ENCODE data around the gene PROSER1. TPM values are rescaled to one million over a fixed set of nuclear protein-coding genes. Genes with fewer than 3 reads are reported as not detected.

PROSER1 gene
- total RNA-seq, 1 experiment from 2014 or later = 94.6 TPM

DNA sequence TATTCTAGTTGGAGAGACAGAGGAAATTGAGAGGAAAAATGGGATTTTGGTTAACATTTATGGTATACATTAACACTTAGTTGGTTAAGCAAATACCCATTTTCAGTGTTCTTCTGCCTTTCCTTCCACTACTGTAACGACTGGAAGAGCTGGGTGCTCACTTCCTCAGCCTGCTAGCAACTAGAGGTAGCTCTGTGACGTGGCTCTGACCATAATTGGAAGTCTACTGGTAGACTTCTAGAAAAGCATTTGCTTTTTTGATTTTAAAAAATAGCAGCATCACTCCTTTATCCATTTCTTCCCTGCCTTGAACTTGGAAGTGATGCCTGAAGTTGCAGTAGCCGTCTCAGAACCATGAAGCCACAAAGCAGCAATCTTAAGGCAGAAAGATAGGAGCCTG lies 16.2 kb upstream of the PROSER1 start:
- Mint-ChIP-seq H3K4me3 (no peak overlapping the region), H3K4me1 (peaks cover 16% of the 10 kb centered on the region), H3K27ac (no peak overlapping the region), H3K27me3 (ENCODE audit: low read depth) (no peaks in the 10 kb centered on the region), H3K9me3 (peaks cover 4% of the 10 kb centered on the region), H3K36me3 (peaks cover 4% of the 10 kb centered on the region; the same call in 1 of the 2 replicates)
- POLR2A ChIA-PET = no interaction called here
- no peak for TF ChIP-seq RORB (CRISPR knock-in tag; IDR thresholded peaks at IDR 0.05)
- CTCF ChIA-PET = interaction anchor here (1.0 kb wide), 1 partner anchor 562 kb away, joined by 3 read pairs; no protein-coding TSS in a partner anchor
- ATAC-seq (no peak), DNase-seq (ENCODE audit: low spot score) (no peak)

DNA sequence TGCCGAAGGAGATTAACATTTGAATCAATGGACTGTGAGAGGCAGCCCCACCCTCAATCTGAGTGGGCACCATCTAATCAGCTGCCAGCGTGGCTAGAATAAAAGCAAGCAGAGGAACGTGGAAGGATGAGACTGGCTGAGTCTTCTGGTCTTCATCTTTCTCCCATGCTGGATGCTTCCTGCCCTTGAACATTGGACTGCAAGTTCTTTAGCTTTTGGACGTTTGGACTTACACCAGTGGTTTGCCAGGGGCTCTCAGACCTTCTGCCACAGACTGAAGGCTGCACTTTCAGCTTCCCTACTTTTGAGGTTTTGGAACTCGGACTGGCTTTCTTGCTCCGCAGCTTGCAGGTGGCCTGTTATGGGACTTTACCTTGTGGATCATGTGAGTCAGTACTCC lies 15.1 kb upstream of the PROSER1 start:
- CTCF ChIA-PET = interaction anchor here (1.0 kb wide), 2 partner anchors 560 to 563 kb away, joined by 3 read pairs; no protein-coding TSS in a partner anchor
- peaks cover 27% of the 10 kb centered on the region for H3K4me1 Mint-ChIP-seq
- H3K27me3 Mint-ChIP-seq (ENCODE audit: low read depth) = no peaks in the 10 kb centered on the region
- H3K9me3 Mint-ChIP-seq = peaks cover 4% of the 10 kb centered on the region
- no peak overlapping the region for H3K27ac Mint-ChIP-seq
- peaks cover 4% of the 10 kb centered on the region; the same call in 1 of the 2 replicates for H3K36me3 Mint-ChIP-seq
- no peak overlapping the region for H3K4me3 Mint-ChIP-seq
- POLR2A ChIA-PET = no interaction called here
- DNase-seq (ENCODE audit: low spot score) (no peak), ATAC-seq (no peak)
- TF ChIP-seq ZNF317 (CRISPR knock-in tag; IDR thresholded peaks at IDR 0.05; ENCODE audit: borderline replicate concordance, low read depth) (no peak), TEAD1 (CRISPR knock-in tag; IDR thresholded peaks at IDR 0.05) (no peak), ZNF121 (CRISPR knock-in tag; IDR thresholded peaks at IDR 0.05) (no peak), RELA (CRISPR knock-in tag; IDR thresholded peaks at IDR 0.05; ENCODE audit: borderline replicate concordance) (no peak)
- TF ChIP-seq, protein P1, sequence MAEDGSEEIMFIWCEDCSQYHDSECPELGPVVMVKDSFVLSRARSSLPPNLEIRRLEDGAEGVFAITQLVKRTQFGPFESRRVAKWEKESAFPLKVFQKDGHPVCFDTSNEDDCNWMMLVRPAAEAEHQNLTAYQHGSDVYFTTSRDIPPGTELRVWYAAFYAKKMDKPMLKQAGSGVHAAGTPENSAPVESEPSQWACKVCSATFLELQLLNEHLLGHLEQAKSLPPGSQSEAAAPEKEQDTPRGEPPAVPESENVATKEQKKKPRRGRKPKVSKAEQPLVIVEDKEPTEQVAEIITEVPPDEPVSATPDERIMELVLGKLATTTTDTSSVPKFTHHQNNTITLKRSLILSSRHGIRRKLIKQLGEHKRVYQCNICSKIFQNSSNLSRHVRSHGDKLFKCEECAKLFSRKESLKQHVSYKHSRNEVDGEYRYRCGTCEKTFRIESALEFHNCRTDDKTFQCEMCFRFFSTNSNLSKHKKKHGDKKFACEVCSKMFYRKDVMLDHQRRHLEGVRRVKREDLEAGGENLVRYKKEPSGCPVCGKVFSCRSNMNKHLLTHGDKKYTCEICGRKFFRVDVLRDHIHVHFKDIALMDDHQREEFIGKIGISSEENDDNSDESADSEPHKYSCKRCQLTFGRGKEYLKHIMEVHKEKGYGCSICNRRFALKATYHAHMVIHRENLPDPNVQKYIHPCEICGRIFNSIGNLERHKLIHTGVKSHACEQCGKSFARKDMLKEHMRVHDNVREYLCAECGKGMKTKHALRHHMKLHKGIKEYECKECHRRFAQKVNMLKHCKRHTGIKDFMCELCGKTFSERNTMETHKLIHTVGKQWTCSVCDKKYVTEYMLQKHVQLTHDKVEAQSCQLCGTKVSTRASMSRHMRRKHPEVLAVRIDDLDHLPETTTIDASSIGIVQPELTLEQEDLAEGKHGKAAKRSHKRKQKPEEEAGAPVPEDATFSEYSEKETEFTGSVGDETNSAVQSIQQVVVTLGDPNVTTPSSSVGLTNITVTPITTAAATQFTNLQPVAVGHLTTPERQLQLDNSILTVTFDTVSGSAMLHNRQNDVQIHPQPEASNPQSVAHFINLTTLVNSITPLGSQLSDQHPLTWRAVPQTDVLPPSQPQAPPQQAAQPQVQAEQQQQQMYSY (CRISPR knock-in tag; IDR thresholded peaks at IDR 0.05) = peak; percentile 70
- TF ChIP-seq, protein P2, sequence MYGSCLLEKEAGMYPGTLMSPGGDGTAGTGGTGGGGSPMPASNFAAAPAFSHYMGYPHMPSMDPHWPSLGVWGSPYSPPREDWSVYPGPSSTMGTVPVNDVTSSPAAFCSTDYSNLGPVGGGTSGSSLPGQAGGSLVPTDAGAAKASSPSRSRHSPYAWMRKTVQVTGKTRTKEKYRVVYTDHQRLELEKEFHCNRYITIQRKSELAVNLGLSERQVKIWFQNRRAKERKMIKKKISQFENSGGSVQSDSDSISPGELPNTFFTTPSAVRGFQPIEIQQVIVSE (CRISPR knock-in tag; IDR thresholded peaks at IDR 0.05; ENCODE audit: borderline replicate concordance) = no peak

DNA sequence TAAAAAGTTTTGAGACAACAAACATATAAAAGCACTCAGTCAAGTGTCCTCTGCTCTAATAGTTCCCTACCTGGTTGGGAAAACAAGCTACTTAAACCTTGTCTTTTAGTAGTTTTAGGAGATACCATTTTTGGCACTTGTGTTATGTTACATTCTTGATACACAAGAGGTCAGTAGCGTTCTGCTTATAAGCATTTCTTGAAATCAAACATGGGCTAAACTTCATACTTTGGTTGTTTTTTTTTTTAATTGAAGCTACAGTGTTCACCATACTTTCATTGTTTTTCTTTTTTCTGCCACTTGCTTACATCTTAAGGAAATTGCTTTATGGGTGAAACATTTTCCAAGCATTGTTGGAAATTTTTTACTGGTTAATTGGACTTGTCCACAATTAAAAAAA lies 13.3 kb upstream of the PROSER1 start:
- Mint-ChIP-seq H3K4me1 (peaks cover 42% of the 10 kb centered on the region), H3K27ac (no peak overlapping the region), H3K36me3 (peaks cover 2% of the 10 kb centered on the region; the same call in 1 of the 2 replicates), H3K4me3 (no peak overlapping the region), H3K27me3 (ENCODE audit: low read depth) (no peaks in the 10 kb centered on the region), H3K9me3 (peaks cover 4% of the 10 kb centered on the region)
- peak; percentile 46 for ATAC-seq
- DNase-seq (ENCODE audit: low spot score) = no peak
- POLR2A ChIA-PET = no interaction called here
- CTCF ChIA-PET = interaction anchor here (0.6 to 1.2 kb wide), 14 partner anchors 38 to 565 kb away, joined by 3 to 16 read pairs (median 4); no protein-coding TSS in a partner anchor
- TF ChIP-seq NR1H2 (CRISPR knock-in tag; IDR thresholded peaks at IDR 0.05) (no peak), GRHL2 (CRISPR knock-in tag; IDR thresholded peaks at IDR 0.05; ENCODE audit: insufficient replicate concordance, severe bottlenecking) (no peak), FOXP1 (CRISPR knock-in tag; IDR thresholded peaks at IDR 0.05; ENCODE audit: borderline replicate concordance) (no peak), EMX1 (CRISPR knock-in tag; IDR thresholded peaks at IDR 0.05) (no peak), GTF2I (CRISPR knock-in tag; conservative IDR thresholded peaks at IDR 0.05) (no peak)
- TF ChIP-seq, protein P3, sequence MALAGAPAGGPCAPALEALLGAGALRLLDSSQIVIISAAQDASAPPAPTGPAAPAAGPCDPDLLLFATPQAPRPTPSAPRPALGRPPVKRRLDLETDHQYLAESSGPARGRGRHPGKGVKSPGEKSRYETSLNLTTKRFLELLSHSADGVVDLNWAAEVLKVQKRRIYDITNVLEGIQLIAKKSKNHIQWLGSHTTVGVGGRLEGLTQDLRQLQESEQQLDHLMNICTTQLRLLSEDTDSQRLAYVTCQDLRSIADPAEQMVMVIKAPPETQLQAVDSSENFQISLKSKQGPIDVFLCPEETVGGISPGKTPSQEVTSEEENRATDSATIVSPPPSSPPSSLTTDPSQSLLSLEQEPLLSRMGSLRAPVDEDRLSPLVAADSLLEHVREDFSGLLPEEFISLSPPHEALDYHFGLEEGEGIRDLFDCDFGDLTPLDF (CRISPR knock-in tag; IDR thresholded peaks at IDR 0.05) = no peak
- TF ChIP-seq, protein P4, sequence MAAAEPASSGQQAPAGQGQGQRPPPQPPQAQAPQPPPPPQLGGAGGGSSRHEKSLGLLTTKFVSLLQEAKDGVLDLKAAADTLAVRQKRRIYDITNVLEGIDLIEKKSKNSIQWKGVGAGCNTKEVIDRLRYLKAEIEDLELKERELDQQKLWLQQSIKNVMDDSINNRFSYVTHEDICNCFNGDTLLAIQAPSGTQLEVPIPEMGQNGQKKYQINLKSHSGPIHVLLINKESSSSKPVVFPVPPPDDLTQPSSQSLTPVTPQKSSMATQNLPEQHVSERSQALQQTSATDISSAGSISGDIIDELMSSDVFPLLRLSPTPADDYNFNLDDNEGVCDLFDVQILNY (CRISPR knock-in tag; IDR thresholded peaks at IDR 0.05) = no peak
- TF ChIP-seq, protein P5, sequence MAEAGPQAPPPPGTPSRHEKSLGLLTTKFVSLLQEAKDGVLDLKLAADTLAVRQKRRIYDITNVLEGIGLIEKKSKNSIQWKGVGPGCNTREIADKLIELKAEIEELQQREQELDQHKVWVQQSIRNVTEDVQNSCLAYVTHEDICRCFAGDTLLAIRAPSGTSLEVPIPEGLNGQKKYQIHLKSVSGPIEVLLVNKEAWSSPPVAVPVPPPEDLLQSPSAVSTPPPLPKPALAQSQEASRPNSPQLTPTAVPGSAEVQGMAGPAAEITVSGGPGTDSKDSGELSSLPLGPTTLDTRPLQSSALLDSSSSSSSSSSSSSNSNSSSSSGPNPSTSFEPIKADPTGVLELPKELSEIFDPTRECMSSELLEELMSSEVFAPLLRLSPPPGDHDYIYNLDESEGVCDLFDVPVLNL (CRISPR knock-in tag; IDR thresholded peaks at IDR 0.05; ENCODE audit: borderline replicate concordance, low read depth) = no peak
